Transverse colon (tissue), 4 donors: ENCODE measurements around the gene C1orf21. TPM values are rescaled to one million over a fixed set of nuclear protein-coding genes. Genes with fewer than 3 reads are reported as not detected.

Source experiments
- DNase-seq: peaks from one replicate; pipeline ENCODE4 v3.0.0-alpha.2; 2019
- H3K27ac ChIP-seq, 4 donors: fragments of 200-600 bp; sonication (generic); 2 replicates each; pipeline ENCODE4 v1.5.1; 2016 to 2018; ENCODE audit warnings: inconsistent platforms in 4 of 4
- H3K27me3 ChIP-seq: fragments of 200-600 bp; sonication (generic); 2 replicates; pipeline ENCODE4 v1.5.1; 2017; ENCODE audit warnings: inconsistent platforms
- H3K36me3 ChIP-seq, 4 donors: fragments of 200-600 bp; sonication (generic); 2 replicates each; pipeline ENCODE4 v1.5.1; 2017 to 2019; ENCODE audit warnings: inconsistent platforms in 4 of 4
- H3K4me1 ChIP-seq, 4 donors: fragments of 200-600 bp; sonication (generic); 2 replicates each; pipeline ENCODE4 v1.5.1; 2017 to 2020; ENCODE audit warnings: inconsistent platforms in 4 of 4
- H3K4me3 ChIP-seq, 4 donors: fragments of 200-600 bp; sonication (generic); 1 replicate in 1 of 4; 2 replicates in 3 of 4; pipeline versions ENCODE4 v1.5.1 to v1.6.1; 2017 to 2019; ENCODE audit warnings: inconsistent platforms in 4 of 4
- H3K9me3 ChIP-seq, 2 donors: fragments of 200-600 bp; sonication (generic); 2 replicates each; pipeline ENCODE4 v1.5.1; 2017 to 2019; ENCODE audit warnings: inconsistent platforms in 2 of 2
- CTCF ChIP-seq, 5 experiments: fragments of 200-600 bp in 3 of 5; fragments of 450-650 bp in 2 of 5; sonication (generic) in 3 of 5; IDR thresholded peaks; 1 replicate in 2 of 5; 2 replicates in 3 of 5; pipeline ENCODE4 v1.5.1; 2016 to 2017; ENCODE audit warnings: antibody characterized with exemption in 5 of 5, inconsistent platforms in 3 of 5, mild to moderate bottlenecking in 2 of 5, moderate library complexity in 1 of 5
- EP300 ChIP-seq: sonication (generic); formaldehyde crosslinking; IDR thresholded peaks from one replicate; pipeline ENCODE4 v1.6.1; 2017; ENCODE audit warnings: antibody characterized with exemption, low read depth
- POLR2A ChIP-seq: fragments of 450-650 bp; IDR thresholded peaks from one replicate; pipeline ENCODE4 v1.6.1; 2016; ENCODE audit warnings: antibody characterized with exemption, mild to moderate bottlenecking, moderate library complexity
- POLR2AphosphoS5 ChIP-seq, 3 donors: sonication (generic); formaldehyde crosslinking; IDR thresholded peaks; one replicate each; pipeline ENCODE4 v1.6.1; 2016; ENCODE audit warnings: antibody characterized with exemption in 3 of 3
- WGBS, 2 donors: methylation state at CpG; one replicate each; pipeline ENCODE4 v1.1.5; 2018; ENCODE audit warnings: low coverage in 1 of 2; 5-methylcytosine and 5-hydroxymethylcytosine counted together
- in situ Hi-C, 4 donors: fragments of 200-750 bp; cut with MboI; loops; one replicate each; pipeline versions ENCODE4 v1.15.0 to v1.15.1; 2017; ENCODE audit warnings: low sequenced_read_pairs in 3 of 4, low pct_ligation_motif_present in 1 of 4, low pct_unique_long_range_greater_than_20kb in 1 of 4
- intact Hi-C: fragments of 100-400 bp; cut with DNase I; formaldehyde crosslinking; loops from one replicate; pipeline ENCODE4 v1.15.1; 2023; ENCODE audit warnings: low total_unique reads
- total RNA-seq, 4 donors: library from RNA; depleted of rRNA; stranded (reverse); fragments of >200 nt; gene quantifications; one replicate each; pipeline ENCODE4 v1.1.0, GENCODE V29; 2016

C1orf21 gene
- total RNA-seq, 4 donors from 2014 or later: 38.4 to 70.0 (median 62.4) TPM

GRCh38 chr1:184406479-184406878, 19.6 kb downstream of the C1orf21 start:
- Histone ChIP-seq H3K4me3 (no peak overlapping the region), H3K27me3 (no peaks in the 10 kb centered on the region), H3K27ac (no peak overlapping the region), H3K4me1 (peaks cover 4 to 53% (median 17%) of the 10 kb centered on the region in 4 donors), H3K36me3 (no peaks in the 10 kb centered on the region), H3K9me3 (no peaks in the 10 kb centered on the region)
- in situ Hi-C loops (no loop called here), intact Hi-C loops (no loop called here)
- TF ChIP-seq POLR2AphosphoS5 (IDR thresholded peaks at IDR 0.05) (no peak), CTCF (IDR thresholded peaks at IDR 0.05) (no peak), POLR2A (no peak), EP300 (no peak)
- DNase-seq: no peak

- in situ Hi-C loops: no loop called here
- no peaks in the 10 kb centered on the region for H3K27me3 ChIP-seq
- H3K27ac ChIP-seq: peak overlapping the region in 1 of 4 donors; percentile 16
- no peaks in the 10 kb centered on the region for H3K9me3 ChIP-seq
- no peak overlapping the region for H3K4me3 ChIP-seq
- DNase-seq: no peak
- H3K4me1 ChIP-seq: peaks cover 4 to 52% (median 17%) of the 10 kb centered on the region in 4 donors
- TF ChIP-seq EP300 (no peak), POLR2A (no peak), POLR2AphosphoS5 (IDR thresholded peaks at IDR 0.05) (no peak), CTCF (IDR thresholded peaks at IDR 0.05) (no peak)
- intact Hi-C loops: no loop called here
- 70 to 74% methylated on average over 4 to 5 of the region's 5 CpGs for WGBS, 2 donors
- no peaks in the 10 kb centered on the region for H3K36me3 ChIP-seq
These were observed 21.1 kb downstream of the C1orf21 start for GRCh38 chr1:184407816-184408510.

- Histone ChIP-seq H3K4me3 (no peak overlapping the region), H3K27ac (peak overlapping the region in 1 of 4 donors; percentile 16), H3K9me3 (no peaks in the 10 kb centered on the region), H3K27me3 (no peaks in the 10 kb centered on the region), H3K4me1 (peaks cover 4 to 52% (median 17%) of the 10 kb centered on the region in 4 donors), H3K36me3 (no peaks in the 10 kb centered on the region)
- DNase-seq: no peak
- TF ChIP-seq CTCF (IDR thresholded peaks at IDR 0.05): no peak
- TF ChIP-seq EP300: no peak
- no peak for TF ChIP-seq POLR2A
- no peak for TF ChIP-seq POLR2AphosphoS5 (IDR thresholded peaks at IDR 0.05)
- intact Hi-C loops (no loop called here), in situ Hi-C loops (no loop called here)
- 65 to 93% methylated on average over 2 of the region's 2 CpGs for WGBS, 2 donors
These were observed 21.8 kb downstream of the C1orf21 start for GRCh38 chr1:184408580-184408979.

- WGBS, 2 donors: 63 to 78% methylated on average over 3 of the region's 3 CpGs
- Histone ChIP-seq H3K36me3 (no peaks in the 10 kb centered on the region), H3K4me3 (no peak overlapping the region), H3K4me1 (peaks cover 4 to 52% (median 17%) of the 10 kb centered on the region in 4 donors), H3K9me3 (no peaks in the 10 kb centered on the region), H3K27me3 (no peaks in the 10 kb centered on the region), H3K27ac (no peak overlapping the region)
- no peak for TF ChIP-seq POLR2AphosphoS5 (IDR thresholded peaks at IDR 0.05)
- TF ChIP-seq EP300: no peak
- TF ChIP-seq POLR2A: no peak
- TF ChIP-seq CTCF (IDR thresholded peaks at IDR 0.05): no peak
- in situ Hi-C loops: no loop called here
- intact Hi-C loops: no loop called here
- no peak for DNase-seq
These were observed 22.2 kb downstream of the C1orf21 start for GRCh38 chr1:184409011-184409410.
